ENCODE results near the gene PCNX1. TPM values are rescaled to one million over a fixed set of nuclear protein-coding genes. Genes with fewer than 3 reads are reported as not detected.

The PCNX1 gene
- total and polyA plus RNA-seq, 5 donors: 7.0 to 48.0 (median 36.5) TPM

GRCh38 chr14:70904373-70904772 lies 2.9 kb upstream of the PCNX1 start:
- H3K27me3 ChIP-seq (ENCODE audit: control insufficient read depth, insufficient read depth): no peaks in the 10 kb centered on the region
- 84% methylated on average over 2 of the region's 2 CpGs for WGBS
- ATAC-seq (no peak), DNase-seq (no peak)
- H3K4me1 ChIP-seq (ENCODE audit: control insufficient read depth, insufficient read depth, low read length): peaks cover 2% of the 10 kb centered on the region
- intact Hi-C loops (cut with DNase I): loop anchor here in 1 of 4 donors (10.0 kb wide), 1 partner anchor 50 kb away; no protein-coding TSS in a partner anchor
- H3K9me3 ChIP-seq (ENCODE audit: control insufficient read depth, low read length): no peaks in the 10 kb centered on the region
- no peak overlapping the region for H3K4me3 ChIP-seq (ENCODE audit: low read length)
- peak overlapping the region; percentile 23 for H3K27ac ChIP-seq (ENCODE audit: low read length)

- DNase-seq (peak; percentile 84 to 93 (median 90)), ATAC-seq (peak; percentile 58 to 65)
- Histone ChIP-seq H3K27me3 (ENCODE audit: control insufficient read depth, insufficient read depth) (no peaks in the 10 kb centered on the region), H3K4me3 (ENCODE audit: low read length) (no peak overlapping the region), H3K4me1 (ENCODE audit: control insufficient read depth, insufficient read depth, low read length) (peaks cover 4% of the 10 kb centered on the region), H3K9me3 (ENCODE audit: control insufficient read depth, low read length) (no peaks in the 10 kb centered on the region), H3K27ac (ENCODE audit: low read length) (peak overlapping the region; percentile 83)
- 45% methylated on average over 9 of the region's 9 CpGs for WGBS
- intact Hi-C loops (cut with DNase I): loop anchor here in 3 of 4 donors (5.0 to 10.0 kb wide), 4 partner anchors 50 to 83 kb away; no protein-coding TSS in a partner anchor
These were observed 2.0 kb upstream of the PCNX1 start for GRCh38 chr14:70905301-70905700.

- no peaks in the 10 kb centered on the region for H3K9me3 ChIP-seq (ENCODE audit: control insufficient read depth, low read length)
- peak overlapping the region; percentile 84 for H3K4me3 ChIP-seq (ENCODE audit: low read length)
- DNase-seq: no peak
- 12% methylated on average over 9 of the region's 9 CpGs for WGBS
- H3K27me3 ChIP-seq (ENCODE audit: control insufficient read depth, insufficient read depth): no peaks in the 10 kb centered on the region
- H3K4me1 ChIP-seq (ENCODE audit: control insufficient read depth, insufficient read depth, low read length): peaks cover 5% of the 10 kb centered on the region
- intact Hi-C loops (cut with DNase I): loop anchor here in 3 of 4 donors (5.0 to 10.0 kb wide), 4 partner anchors 48 to 84 kb away; no protein-coding TSS in a partner anchor
- peak in 1 of 2 donors; percentile 1 for ATAC-seq
- peak overlapping the region; percentile 70 for H3K27ac ChIP-seq (ENCODE audit: low read length)
These were observed 475 bp upstream of the PCNX1 start for GRCh38 chr14:70906793-70907175.

DNA sequence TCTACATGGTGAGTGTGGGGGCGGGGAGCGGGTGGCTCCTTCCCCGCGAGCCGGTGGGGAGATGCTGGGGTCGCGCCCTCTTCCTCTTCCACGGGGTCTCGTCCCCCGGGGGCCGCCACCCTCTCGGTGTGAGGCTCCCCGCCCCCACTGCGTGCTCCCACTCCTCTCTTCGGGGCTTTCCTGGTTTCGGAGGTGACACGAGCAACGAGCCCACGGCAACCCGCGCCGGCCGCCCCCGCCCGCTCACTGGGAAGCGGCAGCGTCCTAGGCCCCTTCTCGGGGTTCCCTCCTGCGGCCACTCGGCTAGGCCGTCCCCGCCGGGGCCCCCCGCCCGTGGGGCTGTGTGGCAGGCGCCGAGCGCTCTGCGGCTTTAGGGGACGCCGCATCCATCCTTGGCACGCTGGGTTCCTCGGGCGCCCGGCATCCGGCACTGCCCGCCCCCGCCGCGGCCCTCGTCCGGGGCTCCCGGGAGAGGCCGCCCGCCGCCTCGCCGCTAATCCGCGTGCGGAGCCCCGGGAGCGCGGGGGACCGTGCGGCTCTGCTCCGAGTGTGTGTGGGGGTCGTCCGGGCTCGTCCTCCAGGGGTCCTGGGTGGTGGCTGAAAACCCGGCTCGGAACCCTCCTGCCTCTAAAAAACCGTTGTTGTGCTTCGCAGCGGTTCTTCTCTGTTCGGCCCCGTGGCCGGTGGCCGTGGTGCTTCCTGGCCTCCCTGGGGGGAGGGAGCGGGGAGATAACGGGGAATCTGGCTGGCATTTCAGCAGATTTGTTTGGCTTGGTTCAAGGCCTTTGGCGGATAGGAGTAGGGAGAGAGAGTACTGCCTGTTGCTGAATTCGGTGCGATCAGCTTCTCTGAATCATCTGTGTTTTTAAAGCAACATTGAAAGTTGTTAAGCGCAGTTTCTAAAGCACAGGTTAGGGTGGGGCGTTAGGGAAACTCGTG lies 1.0 kb downstream of the PCNX1 start:
- peak; percentile 73 to 83 (median 82) for DNase-seq
- H3K4me1 ChIP-seq (ENCODE audit: control insufficient read depth, insufficient read depth, low read length): peaks cover 5% of the 10 kb centered on the region
- H3K9me3 ChIP-seq (ENCODE audit: control insufficient read depth, low read length): no peaks in the 10 kb centered on the region
- peak; percentile 66 to 74 for ATAC-seq
- WGBS: under 1% methylated on average over 87 of the region's 87 CpGs
- H3K27ac ChIP-seq (ENCODE audit: low read length): peak overlapping the region; percentile 70
- H3K4me3 ChIP-seq (ENCODE audit: low read length): peak overlapping the region; percentile 84
- intact Hi-C loops (cut with DNase I): loop anchor here in 3 of 4 donors (5.0 to 10.0 kb wide), 4 partner anchors 47 to 86 kb away; no protein-coding TSS in a partner anchor
- H3K27me3 ChIP-seq (ENCODE audit: control insufficient read depth, insufficient read depth): no peaks in the 10 kb centered on the region

- DNase-seq (no peak), ATAC-seq (no peak)
- WGBS: 35% methylated on average over 4 of the region's 4 CpGs
- H3K4me1 ChIP-seq (ENCODE audit: control insufficient read depth, insufficient read depth, low read length): peaks cover 5% of the 10 kb centered on the region
- H3K4me3 ChIP-seq (ENCODE audit: low read length): peak overlapping the region; percentile 84
- intact Hi-C loops (cut with DNase I): loop anchor here in 3 of 4 donors (5.0 to 10.0 kb wide), 4 partner anchors 46 to 87 kb away; no protein-coding TSS in a partner anchor
- H3K27me3 ChIP-seq (ENCODE audit: control insufficient read depth, insufficient read depth): no peaks in the 10 kb centered on the region
- no peaks in the 10 kb centered on the region for H3K9me3 ChIP-seq (ENCODE audit: control insufficient read depth, low read length)
- peak overlapping the region; percentile 27 for H3K27ac ChIP-seq (ENCODE audit: low read length)
These were observed 1.8 kb downstream of the PCNX1 start for GRCh38 chr14:70908935-70909641.

DNA sequence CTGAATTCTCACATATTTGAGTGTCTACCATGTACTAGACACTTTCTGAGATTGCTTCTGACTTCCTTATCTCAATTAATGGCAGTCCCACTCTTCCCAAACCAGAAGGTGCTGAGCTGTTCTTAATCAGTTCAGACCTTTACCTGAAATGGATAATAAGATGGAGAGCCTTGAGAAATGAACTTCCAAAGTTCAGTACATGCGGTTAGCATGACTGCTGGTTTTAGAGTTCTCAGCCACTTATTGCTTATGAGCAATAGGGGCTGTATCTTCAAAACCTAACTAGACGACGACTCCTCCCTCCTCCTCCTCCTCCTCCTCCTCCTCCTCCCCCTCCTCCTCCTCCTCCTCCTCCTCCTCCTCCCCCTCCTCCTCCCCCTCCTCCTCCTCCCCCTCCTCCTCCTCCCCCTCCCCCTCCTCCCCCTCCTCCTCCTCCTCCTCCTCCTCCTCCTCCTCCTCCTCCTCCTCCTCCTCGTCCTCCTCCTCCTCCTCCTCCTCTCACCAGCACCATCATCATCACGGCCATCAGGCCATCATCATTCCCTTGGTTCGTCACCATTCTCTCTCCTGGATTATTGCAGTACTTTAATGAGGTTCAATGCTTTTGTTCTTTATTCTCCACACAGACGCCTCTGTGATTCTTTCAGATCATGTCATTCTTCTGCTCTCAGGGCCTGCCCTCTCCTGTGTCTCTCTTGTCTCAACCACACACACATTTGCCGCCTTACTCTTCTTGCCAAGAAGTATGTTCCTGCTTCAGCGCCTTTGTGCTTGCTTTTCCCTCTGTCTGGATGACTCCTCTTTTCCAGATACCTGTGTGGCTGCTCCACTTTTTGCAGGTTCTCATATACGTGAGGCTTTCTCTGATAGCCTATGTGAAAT lies 2.7 kb downstream of the PCNX1 start:
- Histone ChIP-seq H3K9me3 (ENCODE audit: control insufficient read depth, low read length) (no peaks in the 10 kb centered on the region), H3K4me1 (ENCODE audit: control insufficient read depth, insufficient read depth, low read length) (peaks cover 5% of the 10 kb centered on the region), H3K4me3 (ENCODE audit: low read length) (no peak overlapping the region), H3K27ac (ENCODE audit: low read length) (no peak overlapping the region), H3K27me3 (ENCODE audit: control insufficient read depth, insufficient read depth) (no peaks in the 10 kb centered on the region)
- intact Hi-C loops (cut with DNase I): loop anchor here in 3 of 4 donors (5.0 to 10.0 kb wide), 4 partner anchors 45 to 88 kb away; no protein-coding TSS in a partner anchor
- WGBS: 74% methylated on average over 8 of the region's 10 CpGs
- no peak for DNase-seq
- no peak for ATAC-seq

GRCh38 chr14:70915415-70915814 lies 8.2 kb downstream of the PCNX1 start:
- peaks cover 1% of the 10 kb centered on the region for H3K4me1 ChIP-seq (ENCODE audit: control insufficient read depth, insufficient read depth, low read length)
- H3K4me3 ChIP-seq (ENCODE audit: low read length): no peak overlapping the region
- ATAC-seq (no peak), DNase-seq (no peak)
- no peak overlapping the region for H3K27ac ChIP-seq (ENCODE audit: low read length)
- no peaks in the 10 kb centered on the region for H3K27me3 ChIP-seq (ENCODE audit: control insufficient read depth, insufficient read depth)
- no peaks in the 10 kb centered on the region for H3K9me3 ChIP-seq (ENCODE audit: control insufficient read depth, low read length)
- intact Hi-C loops (cut with DNase I): no loop called here

DNA sequence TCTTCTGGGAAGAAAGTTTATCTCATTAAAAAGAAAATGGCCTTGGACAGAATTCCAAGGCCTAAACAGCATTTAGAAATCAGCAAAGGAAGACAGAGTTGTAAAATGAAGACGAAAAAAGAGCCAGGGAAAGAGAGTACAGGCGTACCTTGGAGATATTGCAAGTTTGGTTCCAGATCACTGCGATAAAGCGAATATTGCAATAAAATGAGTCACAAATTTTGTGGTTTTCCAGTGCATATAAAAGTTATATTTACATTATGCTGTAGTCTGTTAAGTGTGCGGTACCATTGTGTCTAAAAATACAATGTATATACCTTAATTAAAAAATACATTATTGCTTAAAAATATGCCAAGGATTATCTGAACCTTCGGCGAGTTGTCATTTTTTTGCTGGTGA lies 9.0 kb downstream of the PCNX1 start:
- WGBS: 91% methylated on average over 7 of the region's 7 CpGs
- intact Hi-C loops (cut with DNase I): no loop called here
- Histone ChIP-seq H3K27ac (ENCODE audit: low read length) (no peak overlapping the region), H3K4me3 (ENCODE audit: low read length) (no peak overlapping the region), H3K27me3 (ENCODE audit: control insufficient read depth, insufficient read depth) (no peaks in the 10 kb centered on the region), H3K4me1 (ENCODE audit: control insufficient read depth, insufficient read depth, low read length) (peaks cover 1% of the 10 kb centered on the region), H3K9me3 (ENCODE audit: control insufficient read depth, low read length) (no peaks in the 10 kb centered on the region)
- ATAC-seq (no peak), DNase-seq (no peak)

GRCh38 chr14:70916799-70917198 lies 9.5 kb downstream of the PCNX1 start:
- ATAC-seq: no peak
- Histone ChIP-seq H3K4me1 (ENCODE audit: control insufficient read depth, insufficient read depth, low read length) (peaks cover 1% of the 10 kb centered on the region), H3K9me3 (ENCODE audit: control insufficient read depth, low read length) (no peaks in the 10 kb centered on the region), H3K4me3 (ENCODE audit: low read length) (no peak overlapping the region), H3K27me3 (ENCODE audit: control insufficient read depth, insufficient read depth) (no peaks in the 10 kb centered on the region), H3K27ac (ENCODE audit: low read length) (no peak overlapping the region)
- DNase-seq: no peak
- intact Hi-C loops (cut with DNase I): no loop called here
- 71% methylated on average over 4 of the region's 4 CpGs for WGBS

- no peak for DNase-seq
- ATAC-seq: no peak
- intact Hi-C loops (cut with DNase I): no loop called here
- no peak overlapping the region for H3K4me3 ChIP-seq (ENCODE audit: low read length)
- H3K27me3 ChIP-seq (ENCODE audit: control insufficient read depth, insufficient read depth): no peaks in the 10 kb centered on the region
- WGBS: 91% methylated on average over 1 of the region's 1 CpG
- peaks cover 1% of the 10 kb centered on the region for H3K4me1 ChIP-seq (ENCODE audit: control insufficient read depth, insufficient read depth, low read length)
- no peaks in the 10 kb centered on the region for H3K9me3 ChIP-seq (ENCODE audit: control insufficient read depth, low read length)
- no peak overlapping the region for H3K27ac ChIP-seq (ENCODE audit: low read length)
These were observed 10.4 kb downstream of the PCNX1 start for GRCh38 chr14:70917633-70918032.

Measured in right cardiac atrium (tissue), 5 donors.